Ishikawa (cell line): Measurements from ENCODE around the gene ETFBKMT.

Experiments
- CEBPB ChIP-seq: IDR thresholded peaks from 2 replicates; pipeline ENCODE4 v1.6.1; 2012
- CREB1 ChIP-seq: IDR thresholded peaks from 2 replicates; pipeline ENCODE4 v1.6.1; 2012; ENCODE audit warnings: low read depth
- EP300 ChIP-seq: IDR thresholded peaks from 2 replicates; pipeline ENCODE4 v1.6.1; 2012; ENCODE audit warnings: borderline replicate concordance
- MAX ChIP-seq: IDR thresholded peaks from 2 replicates; pipeline ENCODE4 v1.6.1; 2012
- NFIC ChIP-seq: IDR thresholded peaks from 2 replicates; pipeline ENCODE4 v1.6.1; 2012
- RAD21 ChIP-seq: IDR thresholded peaks from 2 replicates; pipeline ENCODE4 v1.6.1; 2012; ENCODE audit warnings: low read depth
- TAF1 ChIP-seq: IDR thresholded peaks from 2 replicates; pipeline ENCODE4 v1.6.1; 2012; ENCODE audit warnings: low read depth, mild to moderate bottlenecking
- TCF12 ChIP-seq: IDR thresholded peaks from 2 replicates; pipeline ENCODE4 v1.6.1; 2012; ENCODE audit warnings: low read depth
- TEAD4 ChIP-seq: IDR thresholded peaks from 2 replicates; pipeline ENCODE4 v1.6.1; 2012
- USF1 ChIP-seq: IDR thresholded peaks from 2 replicates; pipeline ENCODE4 v1.6.1; 2012
- YY1 ChIP-seq: IDR thresholded peaks from 2 replicates; pipeline ENCODE4 v1.6.1; 2012; ENCODE audit warnings: low read depth
- ZBTB7A ChIP-seq: IDR thresholded peaks from 2 replicates; pipeline ENCODE4 v1.6.1; 2012; ENCODE audit warnings: low read depth
- TF ChIP-seq, protein P1 (sequence below): IDR thresholded peaks from 2 replicates; pipeline ENCODE4 v1.6.1; 2012; ENCODE audit warnings: low read depth, mild to moderate bottlenecking

DNA sequence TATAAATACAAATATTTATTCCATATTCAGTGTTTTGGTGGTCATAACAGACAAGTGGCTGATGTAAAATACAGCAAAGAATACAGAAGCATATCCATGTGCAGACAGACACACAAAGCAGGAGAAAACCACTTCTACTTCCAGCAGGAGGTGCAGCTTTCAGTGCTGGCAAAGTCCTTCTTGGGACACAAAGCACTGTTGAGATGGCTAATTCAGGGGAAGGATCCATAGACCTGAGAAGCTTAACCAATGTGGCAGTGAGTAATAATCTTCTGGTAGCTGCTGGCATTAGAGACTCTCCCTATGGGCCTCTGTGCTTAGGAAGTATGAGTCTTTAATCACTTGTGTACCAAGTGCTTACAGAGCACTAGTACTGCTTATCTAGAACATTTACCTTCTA is 42.6 kb downstream of the ETFBKMT start:
- no peak for TF ChIP-seq EP300
- TF ChIP-seq, protein P1, sequence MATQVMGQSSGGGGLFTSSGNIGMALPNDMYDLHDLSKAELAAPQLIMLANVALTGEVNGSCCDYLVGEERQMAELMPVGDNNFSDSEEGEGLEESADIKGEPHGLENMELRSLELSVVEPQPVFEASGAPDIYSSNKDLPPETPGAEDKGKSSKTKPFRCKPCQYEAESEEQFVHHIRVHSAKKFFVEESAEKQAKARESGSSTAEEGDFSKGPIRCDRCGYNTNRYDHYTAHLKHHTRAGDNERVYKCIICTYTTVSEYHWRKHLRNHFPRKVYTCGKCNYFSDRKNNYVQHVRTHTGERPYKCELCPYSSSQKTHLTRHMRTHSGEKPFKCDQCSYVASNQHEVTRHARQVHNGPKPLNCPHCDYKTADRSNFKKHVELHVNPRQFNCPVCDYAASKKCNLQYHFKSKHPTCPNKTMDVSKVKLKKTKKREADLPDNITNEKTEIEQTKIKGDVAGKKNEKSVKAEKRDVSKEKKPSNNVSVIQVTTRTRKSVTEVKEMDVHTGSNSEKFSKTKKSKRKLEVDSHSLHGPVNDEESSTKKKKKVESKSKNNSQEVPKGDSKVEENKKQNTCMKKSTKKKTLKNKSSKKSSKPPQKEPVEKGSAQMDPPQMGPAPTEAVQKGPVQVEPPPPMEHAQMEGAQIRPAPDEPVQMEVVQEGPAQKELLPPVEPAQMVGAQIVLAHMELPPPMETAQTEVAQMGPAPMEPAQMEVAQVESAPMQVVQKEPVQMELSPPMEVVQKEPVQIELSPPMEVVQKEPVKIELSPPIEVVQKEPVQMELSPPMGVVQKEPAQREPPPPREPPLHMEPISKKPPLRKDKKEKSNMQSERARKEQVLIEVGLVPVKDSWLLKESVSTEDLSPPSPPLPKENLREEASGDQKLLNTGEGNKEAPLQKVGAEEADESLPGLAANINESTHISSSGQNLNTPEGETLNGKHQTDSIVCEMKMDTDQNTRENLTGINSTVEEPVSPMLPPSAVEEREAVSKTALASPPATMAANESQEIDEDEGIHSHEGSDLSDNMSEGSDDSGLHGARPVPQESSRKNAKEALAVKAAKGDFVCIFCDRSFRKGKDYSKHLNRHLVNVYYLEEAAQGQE: no peak
- no peak for TF ChIP-seq MAX
- TF ChIP-seq CEBPB: no peak
- no peak for TF ChIP-seq TEAD4
- no peak for TF ChIP-seq TAF1
- peak; percentile 51 for TF ChIP-seq RAD21
- TF ChIP-seq TCF12: no peak
- TF ChIP-seq CREB1: no peak
- no peak for TF ChIP-seq NFIC
- no peak for TF ChIP-seq USF1
- no peak for TF ChIP-seq YY1
- no peak for TF ChIP-seq ZBTB7A
